Muscle layer of colon (tissue), 2 donors: ENCODE data around the gene NABP2.

Experiments
- H3K27ac ChIP-seq: one replicate; pipeline ENCODE4 v1.7.0; 2013; ENCODE audit warnings: low read depth, mild to moderate bottlenecking, low read length, moderate library complexity
- H3K27me3 ChIP-seq, 2 donors: one replicate each; pipeline ENCODE4 v1.7.0; 2013; ENCODE audit warnings: low read length in 2 of 2, mild to moderate bottlenecking in 2 of 2; ENCODE audit not compliant: insufficient read depth in 2 of 2, control insufficient read depth in 1 of 2
- H3K36me3 ChIP-seq: one replicate; pipeline ENCODE4 v1.7.0; 2013; ENCODE audit warnings: mild to moderate bottlenecking, low read length; ENCODE audit not compliant: insufficient read depth
- H3K4me1 ChIP-seq: one replicate; pipeline ENCODE4 v1.7.0; 2013; ENCODE audit warnings: mild to moderate bottlenecking, low read length; ENCODE audit not compliant: insufficient read depth
- H3K4me3 ChIP-seq, 2 donors: one replicate each; pipeline ENCODE4 v1.7.0; 2013; ENCODE audit warnings: low read length in 2 of 2, low read depth in 1 of 2, mild to moderate bottlenecking in 1 of 2, moderate library complexity in 1 of 2
- H3K9ac ChIP-seq: one replicate; pipeline ENCODE4 v1.7.0; 2013; ENCODE audit warnings: low read length
- H3K9me3 ChIP-seq: one replicate; pipeline ENCODE4 v1.7.0; 2013; ENCODE audit warnings: mild to moderate bottlenecking, low read length
- donor health status: abdominal sarcoma.
- donor health status: Adenocarcinoma of cecum.

NABP2 gene

GRCh38 chr12:56252649-56253048 is 28.5 kb downstream of the NABP2 start:
- Histone ChIP-seq H3K27ac (no peak overlapping the region), H3K4me3 (no peak overlapping the region), H3K27me3 (no peaks in the 10 kb centered on the region), H3K4me1 (peaks cover 19% of the 10 kb centered on the region), H3K9ac (no peak overlapping the region), H3K9me3 (no peaks in the 10 kb centered on the region), H3K36me3 (peaks cover 72% of the 10 kb centered on the region)

GRCh38 chr12:56253091-56253490 is 28.9 kb downstream of the NABP2 start:
- Histone ChIP-seq H3K4me1 (peaks cover 19% of the 10 kb centered on the region), H3K27ac (no peak overlapping the region), H3K36me3 (peaks cover 67% of the 10 kb centered on the region), H3K4me3 (no peak overlapping the region), H3K27me3 (no peaks in the 10 kb centered on the region), H3K9me3 (no peaks in the 10 kb centered on the region), H3K9ac (no peak overlapping the region)

- Histone ChIP-seq H3K27me3 (no peaks in the 10 kb centered on the region), H3K9me3 (no peaks in the 10 kb centered on the region), H3K27ac (no peak overlapping the region), H3K9ac (no peak overlapping the region), H3K4me3 (no peak overlapping the region), H3K36me3 (peaks cover 56% of the 10 kb centered on the region), H3K4me1 (peaks cover 23% of the 10 kb centered on the region)
These were observed 31.5 kb downstream of the NABP2 start for GRCh38 chr12:56255671-56256070.

GRCh38 chr12:56256326-56256960 is 32.3 kb downstream of the NABP2 start:
- Histone ChIP-seq H3K27me3 (no peaks in the 10 kb centered on the region), H3K4me1 (peaks cover 23% of the 10 kb centered on the region), H3K36me3 (peaks cover 55% of the 10 kb centered on the region), H3K9me3 (no peaks in the 10 kb centered on the region), H3K9ac (peak overlapping the region; percentile 92), H3K4me3 (peak overlapping the region in 1 of 2 donors; percentile 78), H3K27ac (no peak overlapping the region)

- Histone ChIP-seq H3K9me3 (no peaks in the 10 kb centered on the region), H3K9ac (peak overlapping the region; percentile 92), H3K27ac (peak overlapping the region; percentile 97), H3K36me3 (peaks cover 49% of the 10 kb centered on the region), H3K27me3 (no peaks in the 10 kb centered on the region), H3K4me3 (peak overlapping the region; percentile 63 to 78), H3K4me1 (peaks cover 23% of the 10 kb centered on the region)
These were observed 32.9 kb downstream of the NABP2 start for GRCh38 chr12:56257071-56257470.

GRCh38 chr12:56257491-56258067 is 33.4 kb downstream of the NABP2 start:
- Histone ChIP-seq H3K9me3 (no peaks in the 10 kb centered on the region), H3K9ac (peak overlapping the region; percentile 92), H3K36me3 (peaks cover 44% of the 10 kb centered on the region), H3K27me3 (no peaks in the 10 kb centered on the region), H3K4me3 (peak overlapping the region; percentile 63 to 78), H3K4me1 (peaks cover 23% of the 10 kb centered on the region), H3K27ac (peak overlapping the region; percentile 97)

- peaks cover 23% of the 10 kb centered on the region for H3K4me1 ChIP-seq
- peak within 1 kb of the TSS; percentile 97 for H3K27ac ChIP-seq
- peak within 1 kb of the TSS; percentile 63 to 82 for H3K4me3 ChIP-seq
- no peaks in the 10 kb centered on the region for H3K9me3 ChIP-seq
- peaks cover 37% of the 10 kb centered on the region for H3K36me3 ChIP-seq
- H3K9ac ChIP-seq, result peak within 1 kb of the TSS; percentile 92
- no peaks in the 10 kb centered on the region for H3K27me3 ChIP-seq
These were observed 34.1 kb downstream of the NABP2 start, which contains the start of gene ANKRD52 for GRCh38 chr12:56258068-56258819. ANKRD52 (minus strand) TSS chr12:56258384; CDS start chr12:56258269, 115 bp downstream.

GRCh38 chr12:56258820-56259183 is 34.7 kb downstream of the NABP2 start:
- H3K27ac ChIP-seq, result peak overlapping the region; percentile 97
- H3K27me3 ChIP-seq, result no peaks in the 10 kb centered on the region
- no peaks in the 10 kb centered on the region for H3K9me3 ChIP-seq
- peaks cover 23% of the 10 kb centered on the region for H3K4me1 ChIP-seq
- H3K36me3 ChIP-seq, result peaks cover 32% of the 10 kb centered on the region
- H3K4me3 ChIP-seq, result peak overlapping the region; percentile 63 to 82
- peak overlapping the region; percentile 78 for H3K9ac ChIP-seq

GRCh38 chr12:56260380-56260779 is 36.2 kb downstream of the NABP2 start:
- H3K4me1 ChIP-seq, result peaks cover 23% of the 10 kb centered on the region
- H3K36me3 ChIP-seq, result peaks cover 17% of the 10 kb centered on the region
- no peak overlapping the region for H3K9ac ChIP-seq
- no peaks in the 10 kb centered on the region for H3K9me3 ChIP-seq
- no peak overlapping the region for H3K27ac ChIP-seq
- H3K27me3 ChIP-seq, result no peaks in the 10 kb centered on the region
- H3K4me3 ChIP-seq, result no peak overlapping the region

- H3K27ac ChIP-seq, result no peak overlapping the region
- H3K27me3 ChIP-seq, result no peaks in the 10 kb centered on the region
- peaks cover 22% of the 10 kb centered on the region for H3K4me1 ChIP-seq
- H3K9me3 ChIP-seq, result no peaks in the 10 kb centered on the region
- no peak overlapping the region for H3K4me3 ChIP-seq
- H3K36me3 ChIP-seq, result peaks cover 11% of the 10 kb centered on the region
- H3K9ac ChIP-seq, result no peak overlapping the region
These were observed 36.8 kb downstream of the NABP2 start for GRCh38 chr12:56260921-56261320.

GRCh38 chr12:56261503-56262232 is 37.5 kb downstream of the NABP2 start:
- peaks cover 19% of the 10 kb centered on the region for H3K4me1 ChIP-seq
- H3K27ac ChIP-seq, result no peak overlapping the region

More at GRCh38 chr12:56261503-56262232, 37.5 kb downstream of the NABP2 start:
- no peaks in the 10 kb centered on the region for H3K27me3 ChIP-seq
- H3K4me3 ChIP-seq, result no peak overlapping the region
- no peaks in the 10 kb centered on the region for H3K9me3 ChIP-seq
- no peak overlapping the region for H3K9ac ChIP-seq
- peaks cover 5% of the 10 kb centered on the region for H3K36me3 ChIP-seq
